ENCODE measurements around the gene SLC39A7.
"Not testable (repeated sequence)": the region's sequence is repeated elsewhere in the genome, so short reads cannot be mapped to it uniquely, and the experiment has no call there.

Gene SLC39A7

GRCh38 chr6:33226503-33227120 is 25.9 kb downstream of the SLC39A7 start:
- not testable (repeated sequence) for DNase-seq (ENCODE audit: low read depth in 2 of 3, low spot score in 2 of 3)

DNA sequence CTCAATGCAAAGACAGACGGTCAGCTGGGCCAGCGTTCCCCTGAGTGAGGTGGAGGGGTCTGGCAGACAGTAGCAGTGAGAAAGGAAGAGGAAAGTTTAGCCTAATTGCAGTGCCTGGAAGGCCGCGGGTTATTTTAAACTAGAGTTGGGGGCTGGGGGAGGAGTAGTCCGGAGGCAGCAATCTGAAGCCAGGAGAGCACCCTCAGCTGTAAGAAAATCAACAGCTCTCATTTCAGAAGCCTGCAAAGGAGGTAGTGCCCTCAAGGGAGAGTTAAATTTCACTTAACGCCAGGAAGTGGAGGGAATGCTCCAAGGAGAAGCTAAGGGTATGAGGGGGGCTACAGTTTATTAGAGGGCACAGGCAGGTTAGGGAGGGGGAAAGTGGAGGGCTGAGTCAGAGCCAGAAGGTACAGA is 34.6 kb downstream of the SLC39A7 start:
- DNase-seq (ENCODE audit: low read depth in 2 of 3, low spot score in 2 of 3) = no peak

DNA sequence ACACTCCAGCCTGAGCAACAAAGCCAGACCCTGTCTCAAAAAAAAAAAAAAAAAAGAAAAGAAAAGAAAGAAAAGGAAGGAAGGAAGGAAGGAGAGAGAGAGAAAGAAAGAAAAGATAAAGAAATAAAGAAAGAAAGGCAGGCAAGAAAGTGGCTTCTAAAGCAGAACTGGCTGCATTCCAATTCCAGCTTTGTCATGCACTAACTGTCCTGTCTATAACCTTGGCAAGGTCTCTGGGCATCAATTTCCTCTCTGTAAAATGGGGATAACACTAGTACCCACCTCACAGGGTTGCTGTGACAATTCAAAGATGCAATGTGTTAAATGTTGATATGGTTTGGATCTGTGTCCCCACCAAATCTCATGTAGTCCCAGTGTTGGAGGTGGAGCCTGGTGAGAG is 35.7 kb downstream of the SLC39A7 start:
- DNase-seq (ENCODE audit: low read depth in 2 of 3, low spot score in 2 of 3) = no peak

DNA sequence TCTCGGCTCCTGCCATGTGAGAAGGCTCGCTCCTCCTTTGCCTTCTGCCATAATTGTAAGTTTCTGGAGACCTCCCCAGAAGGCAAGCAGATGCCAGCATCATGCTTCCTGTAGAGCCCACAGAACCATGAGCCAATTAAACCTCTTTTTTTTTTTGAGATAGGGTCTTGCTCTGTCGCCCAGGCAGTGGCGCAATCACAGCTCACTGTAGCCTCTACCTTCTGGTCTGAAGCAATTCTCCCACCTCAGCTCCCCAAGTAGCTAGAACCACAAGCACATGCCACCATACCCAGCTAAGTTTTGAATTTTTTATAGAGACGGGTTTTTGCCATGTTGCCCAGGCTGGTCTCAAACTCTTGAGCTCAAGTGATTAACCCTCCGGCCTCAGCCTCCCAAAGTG is 36.2 kb downstream of the SLC39A7 start:
- no peak for DNase-seq (ENCODE audit: low read depth in 2 of 3, low spot score in 2 of 3)

- DNase-seq (ENCODE audit: low read depth in 2 of 3, low spot score in 2 of 3) = no peak
These were observed 37.1 kb downstream of the SLC39A7 start for GRCh38 chr6:33237741-33238140.

GRCh38 chr6:33241968-33242367 is 41.3 kb downstream of the SLC39A7 start:
- DNase-seq (ENCODE audit: low read depth in 2 of 3, low spot score in 2 of 3) = no peak

- no peak for DNase-seq (ENCODE audit: low read depth in 2 of 3, low spot score in 2 of 3)
These were observed 42.8 kb downstream of the SLC39A7 start for GRCh38 chr6:33243476-33243875.

GRCh38 chr6:33247977-33248642 is 47.4 kb downstream of the SLC39A7 start:
- DNase-seq (ENCODE audit: low read depth in 2 of 3, low spot score in 2 of 3) = peak; percentile 77 to 91 (median 90)

DNA sequence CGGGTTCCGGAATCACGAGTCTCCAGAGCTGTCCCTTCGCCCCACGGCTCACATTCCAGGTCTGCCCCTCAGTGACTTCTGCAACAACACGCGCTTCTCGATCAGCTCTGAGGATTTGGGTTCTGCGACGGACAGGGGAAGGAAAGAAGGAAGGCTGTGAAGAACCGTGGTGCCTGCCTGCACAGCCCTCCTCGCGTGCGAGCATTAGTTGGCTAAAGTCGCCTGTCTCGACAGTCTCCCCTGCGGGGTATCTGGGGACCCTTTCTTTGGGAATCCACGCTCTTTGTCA is 47.9 kb downstream of the SLC39A7 start:
- peak in 1 of 3 experiments; percentile 29 for DNase-seq (ENCODE audit: low read depth in 2 of 3, low spot score in 2 of 3)

- peak; percentile 80 to 95 (median 86) for DNase-seq (ENCODE audit: low read depth in 2 of 3, low spot score in 2 of 3)
These were observed 48.5 kb downstream of the SLC39A7 start for GRCh38 chr6:33248932-33249731.

GRCh38 chr6:33249732-33250630 is 49.3 kb downstream of the SLC39A7 start:
- DNase-seq (ENCODE audit: low read depth in 2 of 3, low spot score in 2 of 3) = no peak

DNA sequence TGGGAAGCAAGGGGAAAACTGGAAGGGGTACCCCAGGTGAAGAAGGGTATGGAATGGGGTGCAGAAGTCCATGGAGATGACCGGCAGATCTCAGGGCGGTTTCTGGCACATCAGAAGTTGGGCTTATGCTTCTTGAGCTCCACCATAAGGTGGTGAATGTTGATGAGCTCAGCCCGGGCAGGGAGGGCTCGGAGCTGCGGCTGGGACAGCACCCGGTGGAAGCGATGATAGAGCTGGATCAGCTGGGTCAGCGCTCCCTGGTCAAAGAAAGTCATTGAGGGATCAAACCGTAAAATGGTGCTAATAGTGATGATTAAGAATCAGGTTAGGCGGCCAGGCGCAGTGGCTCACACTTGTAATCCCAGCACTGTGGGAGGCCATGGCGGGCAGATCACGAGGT is 50.1 kb downstream of the SLC39A7 start:
- no peak for DNase-seq (ENCODE audit: low read depth in 2 of 3, low spot score in 2 of 3)

DNA sequence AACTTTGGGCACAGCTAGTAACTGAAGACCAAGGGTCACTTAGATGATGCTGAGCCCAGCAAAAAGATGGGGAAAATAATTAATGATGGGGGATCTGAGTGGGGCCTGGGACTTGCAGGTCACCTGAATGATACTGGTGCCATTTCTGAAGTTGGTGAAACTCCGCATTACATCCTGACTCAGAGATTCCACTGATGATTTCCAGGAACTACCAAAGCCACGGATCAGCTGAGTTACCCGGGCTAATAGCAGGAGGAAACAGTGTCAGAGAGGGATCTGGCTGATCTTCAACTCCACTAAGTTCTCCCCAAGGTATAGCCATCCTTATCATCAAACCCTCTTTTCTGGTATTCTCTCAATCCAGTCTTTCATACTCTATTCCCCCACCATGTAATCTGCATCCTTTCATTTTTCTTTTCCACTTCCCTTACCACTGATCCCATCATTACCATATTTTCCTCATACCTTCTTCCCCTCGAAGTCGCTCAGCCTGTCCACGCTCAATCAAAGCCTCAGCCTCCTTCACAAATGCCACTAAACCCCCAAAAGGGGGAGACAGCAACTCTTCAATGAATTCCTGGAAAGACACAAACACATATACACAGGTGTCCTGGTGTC is 50.8 kb downstream of the SLC39A7 start:
- no peak for DNase-seq (ENCODE audit: low read depth in 2 of 3, low spot score in 2 of 3)

DNA sequence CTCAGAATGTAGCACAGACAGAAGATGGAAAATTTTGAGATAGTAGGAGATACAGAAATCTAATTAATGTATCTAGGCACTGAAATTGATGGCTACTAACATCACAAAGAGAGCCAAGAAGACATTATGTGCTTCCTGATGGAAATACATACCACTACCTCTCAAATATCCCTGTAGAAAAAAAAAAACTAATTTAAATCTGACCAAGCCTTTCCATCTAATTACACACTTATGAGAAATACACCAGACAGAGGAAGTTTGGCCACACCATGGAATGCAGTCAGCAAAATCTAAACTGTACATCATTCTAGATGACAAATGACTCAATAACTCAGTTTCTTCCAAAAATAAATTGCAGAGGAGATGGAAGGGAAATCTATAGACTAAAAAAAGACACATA is 52.1 kb downstream of the SLC39A7 start:
- no peak for DNase-seq (ENCODE audit: low read depth in 2 of 3, low spot score in 2 of 3)

Data from activated CD8-positive, alpha-beta memory T cell treated with anti-CD3 and anti-CD28 coated beads for 48 hours (primary cell).